Medulla oblongata (tissue), 1 donor: ENCODE results near the gene HGFAC.

Experiments
- DNase-seq: peaks from one replicate; pipeline ENCODE4 v3.0.0-alpha.2; 2015; ENCODE audit errors: extremely low spot score

The HGFAC gene

GRCh38 chr4:3485886-3486540 lies 44.2 kb downstream of the HGFAC start:
- DNase-seq, result no peak

- peak; percentile 46 for DNase-seq
Measured at GRCh38 chr4:3486541-3487540, 45.1 kb downstream of the HGFAC start.

GRCh38 chr4:3487861-3488260 lies 46.1 kb downstream of the HGFAC start:
- peak; percentile 53 for DNase-seq

- no peak for DNase-seq
Measured at GRCh38 chr4:3488820-3489219, 47.1 kb downstream of the HGFAC start.

GRCh38 chr4:3489451-3489962 lies 47.7 kb downstream of the HGFAC start:
- DNase-seq, result no peak

- DNase-seq, result no peak
Measured at GRCh38 chr4:3491681-3492405, 50.1 kb downstream of the HGFAC start.

GRCh38 chr4:3492741-3493719 lies 51.3 kb downstream of the HGFAC start:
- no peak for DNase-seq

GRCh38 chr4:3493720-3494461 lies 52.1 kb downstream of the HGFAC start:
- no peak for DNase-seq

- DNase-seq, result no peak
Measured at GRCh38 chr4:3494462-3494871, 52.7 kb downstream of the HGFAC start.

- DNase-seq, result no peak
Measured at GRCh38 chr4:3495204-3495975, 53.6 kb downstream of the HGFAC start.

- DNase-seq, result no peak
Measured at GRCh38 chr4:3496021-3496420, 54.3 kb downstream of the HGFAC start.

- no peak for DNase-seq
Measured at GRCh38 chr4:3497095-3497494, 55.3 kb downstream of the HGFAC start.

GRCh38 chr4:3497523-3498389 lies 56.0 kb downstream of the HGFAC start:
- DNase-seq, result no peak

GRCh38 chr4:3498407-3498806 lies 56.6 kb downstream of the HGFAC start:
- DNase-seq, result no peak
